Neutrophil (primary cell): Measurements from ENCODE around the gene GYS1.

Experiments used
- H3K27ac ChIP-seq: fragments of 200-600 bp; sonication (generic); 2 replicates; pipeline ENCODE4 v1.5.1; 2016; ENCODE audit warnings: mild to moderate bottlenecking, moderate library complexity
- H3K27me3 ChIP-seq: fragments of 200-600 bp; sonication (generic); 2 replicates; pipeline ENCODE4 v1.6.0; 2016; ENCODE audit warnings: mild to moderate bottlenecking
- H3K36me3 ChIP-seq: fragments of 200-600 bp; sonication (generic); 2 replicates; pipeline ENCODE4 v1.5.1; 2017
- H3K4me1 ChIP-seq, 2 experiments: fragments of 200-600 bp in 1 of 2; sonication (generic) in 1 of 2; 1 replicate in 1 of 2; 2 replicates in 1 of 2; pipeline versions ENCODE4 v1.5.1 to v1.6.1; 2013 to 2016; ENCODE audit warnings: low read depth in 1 of 2, low read length in 1 of 2, mild to moderate bottlenecking in 1 of 2, moderate library complexity in 1 of 2; ENCODE audit not compliant: control insufficient read depth in 1 of 2, insufficient read depth in 1 of 2
- H3K4me3 ChIP-seq, 2 experiments: fragments of 200-600 bp in 1 of 2; sonication (generic) in 1 of 2; 1 replicate in 1 of 2; 2 replicates in 1 of 2; pipeline ENCODE4 v1.5.1; 2013 to 2016; ENCODE audit warnings: low read depth in 1 of 2, low read length in 1 of 2, mild to moderate bottlenecking in 1 of 2, moderate library complexity in 1 of 2
- H3K9me3 ChIP-seq: fragments of 200-600 bp; sonication (generic); 2 replicates; pipeline ENCODE4 v1.5.1; 2016
- TF ChIP-seq, protein P1 (sequence below): fragments of 200-600 bp; sonication (generic); IDR thresholded peaks from 2 replicates; pipeline ENCODE4 v1.5.1; 2016; ENCODE audit warnings: antibody characterized with exemption

Gene GYS1

GRCh38 chr19:48991011-48991609 lies 2.0 kb downstream of the GYS1 start:
- peaks cover 39 to 40% of the 10 kb centered on the region in 2 experiments for H3K4me1 ChIP-seq
- H3K4me3 ChIP-seq = no peak overlapping the region
- peaks cover 45% of the 10 kb centered on the region for H3K36me3 ChIP-seq

DNA sequence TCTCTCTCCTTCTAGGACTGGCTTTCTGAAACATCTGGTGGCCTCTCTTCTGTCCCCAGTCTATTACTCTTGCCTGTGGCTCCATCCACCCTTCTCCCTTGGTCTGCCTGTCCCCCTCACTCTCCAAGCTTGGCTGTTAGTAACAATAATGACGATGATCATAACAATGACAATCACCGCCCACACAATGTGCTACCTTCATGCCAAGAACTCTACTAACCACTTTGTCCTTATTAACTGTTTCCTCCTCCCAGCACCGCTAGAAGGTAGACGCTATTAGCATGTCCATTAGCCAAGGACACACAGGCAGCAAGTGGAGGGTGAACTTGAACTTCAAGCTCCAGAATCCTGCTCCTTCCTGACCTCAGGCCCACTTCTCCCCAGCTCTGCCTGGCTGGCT lies 2.7 kb downstream of the GYS1 start:
- peak overlapping the region; percentile 1 for H3K27ac ChIP-seq
- TF ChIP-seq, protein P1, sequence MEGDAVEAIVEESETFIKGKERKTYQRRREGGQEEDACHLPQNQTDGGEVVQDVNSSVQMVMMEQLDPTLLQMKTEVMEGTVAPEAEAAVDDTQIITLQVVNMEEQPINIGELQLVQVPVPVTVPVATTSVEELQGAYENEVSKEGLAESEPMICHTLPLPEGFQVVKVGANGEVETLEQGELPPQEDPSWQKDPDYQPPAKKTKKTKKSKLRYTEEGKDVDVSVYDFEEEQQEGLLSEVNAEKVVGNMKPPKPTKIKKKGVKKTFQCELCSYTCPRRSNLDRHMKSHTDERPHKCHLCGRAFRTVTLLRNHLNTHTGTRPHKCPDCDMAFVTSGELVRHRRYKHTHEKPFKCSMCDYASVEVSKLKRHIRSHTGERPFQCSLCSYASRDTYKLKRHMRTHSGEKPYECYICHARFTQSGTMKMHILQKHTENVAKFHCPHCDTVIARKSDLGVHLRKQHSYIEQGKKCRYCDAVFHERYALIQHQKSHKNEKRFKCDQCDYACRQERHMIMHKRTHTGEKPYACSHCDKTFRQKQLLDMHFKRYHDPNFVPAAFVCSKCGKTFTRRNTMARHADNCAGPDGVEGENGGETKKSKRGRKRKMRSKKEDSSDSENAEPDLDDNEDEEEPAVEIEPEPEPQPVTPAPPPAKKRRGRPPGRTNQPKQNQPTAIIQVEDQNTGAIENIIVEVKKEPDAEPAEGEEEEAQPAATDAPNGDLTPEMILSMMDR = no peak

More at GRCh38 chr19:48991011-48991609, 2.0 kb downstream of the GYS1 start:
- Histone ChIP-seq H3K9me3 (no peaks in the 10 kb centered on the region), H3K27ac (peak overlapping the region; percentile 90), H3K27me3 (no peaks in the 10 kb centered on the region)
- TF ChIP-seq, protein P1 = no peak

GRCh38 chr19:48989701-48990291 lies 3.3 kb downstream of the GYS1 start:
- Histone ChIP-seq H3K4me1 (peaks cover 34 to 36% of the 10 kb centered on the region in 2 experiments), H3K36me3 (peaks cover 58% of the 10 kb centered on the region), H3K9me3 (no peaks in the 10 kb centered on the region), H3K27me3 (no peaks in the 10 kb centered on the region), H3K4me3 (no peak overlapping the region), H3K27ac (no peak overlapping the region)
- TF ChIP-seq, protein P1 = no peak

More for the DNA sequence above, 2.7 kb downstream of the GYS1 start:
- Histone ChIP-seq H3K27me3 (no peaks in the 10 kb centered on the region), H3K36me3 (peaks cover 52% of the 10 kb centered on the region), H3K9me3 (no peaks in the 10 kb centered on the region), H3K4me1 (peaks cover 39 to 40% of the 10 kb centered on the region in 2 experiments), H3K4me3 (no peak overlapping the region)

DNA sequence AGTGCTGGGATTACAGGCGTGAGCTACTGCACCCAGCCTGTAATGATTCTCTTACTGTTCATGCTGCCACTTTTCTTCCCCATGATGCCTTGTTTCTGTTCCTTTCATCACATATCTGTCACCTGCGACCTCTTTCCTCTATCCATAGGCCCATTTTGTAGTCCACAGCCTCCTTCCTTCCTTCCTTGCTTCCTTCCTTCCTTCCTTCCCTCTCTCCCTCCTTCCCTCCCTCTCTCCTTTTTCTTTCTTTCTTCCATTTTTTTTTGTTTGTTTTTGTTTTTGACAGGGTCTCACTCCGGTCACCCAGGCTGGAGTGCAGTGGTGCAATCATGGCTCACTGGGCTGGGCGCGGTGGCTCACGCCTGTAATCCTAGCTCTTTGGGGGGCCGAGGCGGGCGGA lies 4.2 kb downstream of the GYS1 start:
- peaks cover 25 to 27% of the 10 kb centered on the region in 2 experiments for H3K4me1 ChIP-seq
- H3K9me3 ChIP-seq = no peaks in the 10 kb centered on the region
- TF ChIP-seq, protein P1 = no peak
- no peak overlapping the region for H3K27ac ChIP-seq
- H3K36me3 ChIP-seq = peaks cover 67% of the 10 kb centered on the region
- H3K4me3 ChIP-seq = no peak overlapping the region
- no peaks in the 10 kb centered on the region for H3K27me3 ChIP-seq

GRCh38 chr19:48988286-48988685 lies 4.8 kb downstream of the GYS1 start:
- Histone ChIP-seq H3K27me3 (no peaks in the 10 kb centered on the region), H3K4me1 (peaks cover 23 to 24% of the 10 kb centered on the region in 2 experiments), H3K4me3 (no peak overlapping the region), H3K27ac (no peak overlapping the region), H3K36me3 (peaks cover 73% of the 10 kb centered on the region), H3K9me3 (no peaks in the 10 kb centered on the region)
- TF ChIP-seq, protein P1 = no peak
